Activated CD8-positive, alpha-beta memory T cell treated with anti-CD3 and anti-CD28 coated beads for 36 hours (primary cell): ENCODE data around the gene TGM4. TPM values are rescaled to one million over a fixed set of nuclear protein-coding genes. Genes with fewer than 3 reads are reported as not detected.

Experiments used
- CTCF ChIA-PET: fragments of 350-600 bp; sonication (Branson Sonifier 250); formaldehyde crosslinking; loops from one replicate; lab custom pipeline; 2021; ENCODE audit warnings: antibody characterized with exemption; lab: Charles Lee
- POLR2A ChIA-PET: fragments of 350-600 bp; sonication (Branson Sonifier 250); formaldehyde crosslinking; loops from one replicate; lab custom pipeline; 2021; ENCODE audit warnings: antibody characterized with exemption; lab: Charles Lee
- total RNA-seq, 2 experiments: library from RNA; stranded (reverse); gene quantifications; one replicate each; pipeline ENCODE4 v1.2.3, GENCODE V29; 2021

The TGM4 gene
- total RNA-seq, 2 experiments from 2014 or later, result not detected

DNA sequence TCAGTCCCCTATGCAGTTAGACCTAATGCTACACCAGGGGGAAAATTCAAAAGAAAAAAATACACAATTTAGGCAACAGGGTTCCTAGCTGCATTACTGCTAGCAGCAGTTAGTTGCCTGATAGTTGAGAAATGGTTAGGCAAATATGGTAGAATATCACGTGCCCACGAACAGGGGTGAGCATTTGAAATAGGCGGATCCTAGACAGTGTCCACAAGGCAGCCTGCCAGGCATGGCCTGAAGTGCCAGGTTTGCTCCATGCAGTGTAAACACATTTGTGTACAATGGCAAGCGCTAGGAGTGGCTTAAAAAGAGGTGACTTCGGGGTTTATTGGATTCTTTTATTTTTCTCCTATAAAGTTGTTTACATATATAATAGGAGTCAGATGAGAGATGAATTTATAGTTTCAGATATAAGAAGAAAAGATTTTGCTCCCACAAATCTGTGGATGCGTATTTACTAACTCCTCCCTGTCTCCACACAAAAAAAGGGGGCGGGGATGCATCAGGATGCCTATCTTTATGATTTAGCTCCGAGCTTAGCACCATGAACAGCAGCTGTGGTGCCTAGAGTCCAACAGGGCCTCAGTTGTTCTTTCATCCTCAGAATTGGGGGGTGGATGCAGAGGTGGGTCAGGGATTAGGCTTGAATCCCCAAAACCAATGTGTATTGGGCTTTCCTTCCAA, 3.9 kb upstream of the TGM4 start:
- ChIA-PET POLR2A (no interaction called here), CTCF (no interaction called here)

DNA sequence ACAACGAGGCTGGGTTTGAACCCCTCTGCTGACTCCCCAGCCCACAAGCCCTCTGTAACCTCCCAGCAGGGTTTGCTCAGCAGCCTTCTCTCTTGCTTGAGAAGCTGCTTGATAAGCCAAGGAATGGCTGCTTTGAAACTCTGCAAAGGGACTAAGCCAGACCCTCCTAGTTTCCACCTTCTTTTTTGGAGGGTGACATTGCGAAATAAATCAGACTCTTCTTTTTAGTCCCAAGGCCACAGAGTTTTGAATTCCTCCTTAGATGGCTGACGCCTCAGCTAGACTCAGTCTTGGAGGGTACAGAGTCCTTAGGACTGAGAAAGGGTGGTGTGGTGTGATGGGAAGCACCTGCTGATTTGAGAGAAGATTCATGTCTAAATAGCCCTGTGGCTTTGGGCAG, 1.2 kb downstream of the TGM4 start:
- ChIA-PET POLR2A (interaction anchor here (0.7 kb wide), 1 partner anchor 43 kb away, joined by 3 read pairs; no protein-coding TSS in a partner anchor), CTCF (no interaction called here)

DNA sequence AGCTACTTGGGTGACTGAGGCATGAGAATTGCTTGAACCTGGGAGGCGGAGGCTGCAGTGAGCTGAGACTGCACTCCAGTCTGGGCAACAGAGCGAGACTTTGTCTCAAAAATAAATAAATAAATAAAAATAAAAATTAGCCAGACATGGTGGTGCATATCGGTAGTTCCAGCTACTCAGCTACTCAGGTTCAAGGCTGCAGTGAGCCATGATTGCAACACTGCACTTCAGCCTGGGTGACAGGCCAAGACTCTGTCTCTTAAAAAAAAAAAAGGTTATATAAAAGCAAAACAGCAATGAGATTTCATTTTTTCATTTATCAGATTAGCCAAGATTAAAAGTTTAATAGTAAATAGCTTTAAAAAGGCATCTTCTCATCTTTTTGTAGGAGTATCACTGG, 2.9 kb downstream of the TGM4 start:
- ChIA-PET POLR2A (no interaction called here), CTCF (interaction anchor here (0.5 kb wide), 1 partner anchor 271 kb away, joined by 3 read pairs; no protein-coding TSS in a partner anchor)

DNA sequence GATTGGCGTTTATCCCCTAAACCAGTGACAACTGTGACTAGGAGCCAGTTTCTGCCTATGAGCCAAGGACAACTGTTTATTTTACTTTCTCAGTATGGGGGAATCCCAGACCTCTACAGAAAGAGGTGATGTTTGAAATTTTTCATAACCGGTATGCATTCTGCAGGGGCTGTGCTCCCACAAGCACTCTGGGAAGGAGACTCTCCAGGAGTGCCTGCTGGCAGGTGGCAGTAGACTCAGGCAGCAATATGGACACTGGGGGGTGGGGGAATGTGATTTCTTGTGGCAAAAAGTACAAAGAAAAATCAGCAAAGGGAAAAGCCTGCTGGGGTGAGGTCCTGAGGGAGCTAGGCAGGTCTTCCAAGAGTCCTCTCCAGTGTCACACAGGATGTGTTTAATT, 5.9 kb downstream of the TGM4 start:
- ChIA-PET CTCF (no interaction called here), POLR2A (no interaction called here)

DNA sequence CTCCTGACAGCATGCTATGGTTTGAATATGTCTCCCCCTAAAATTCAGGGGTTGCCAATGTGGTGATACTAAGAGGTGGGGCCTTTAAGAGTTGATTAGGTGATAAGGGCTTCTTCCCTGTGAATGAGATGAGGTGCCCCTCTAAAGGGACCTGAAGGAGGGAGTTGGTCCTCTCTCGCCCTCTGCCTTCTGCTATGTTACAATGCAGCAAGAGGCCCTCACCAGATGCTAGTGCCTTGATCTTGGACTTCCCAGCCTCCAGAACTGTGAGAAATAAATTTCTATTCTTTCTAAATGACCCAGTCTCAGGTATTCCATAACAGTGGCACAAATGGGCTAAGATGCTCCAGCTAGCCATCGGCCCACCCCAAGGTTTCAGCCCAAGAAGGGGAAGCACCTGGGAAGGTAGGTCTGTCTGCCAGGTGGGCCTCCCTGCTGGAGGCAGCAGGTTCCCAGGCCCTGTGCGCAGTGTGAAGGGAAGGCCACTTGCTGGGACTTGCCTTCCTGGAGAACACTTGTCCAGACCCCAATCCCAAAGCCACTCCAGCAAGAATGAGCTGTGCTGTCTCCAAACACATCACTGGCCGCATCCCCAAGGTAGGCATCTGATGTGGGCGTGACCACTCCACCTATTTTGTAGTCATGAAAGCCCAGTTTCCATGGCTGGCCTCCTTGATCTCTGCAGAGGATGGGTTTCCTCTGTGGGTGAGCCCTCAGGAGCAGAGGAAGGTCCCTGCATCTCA, 9.0 kb downstream of the TGM4 start:
- ChIA-PET CTCF (interaction anchor here (1.3 kb wide), 1 partner anchor 31 kb away, joined by 3 read pairs; no protein-coding TSS in a partner anchor), POLR2A (interaction anchor here (0.6 kb wide), 1 partner anchor 115 kb away, joined by 3 read pairs; no protein-coding TSS in a partner anchor)

DNA sequence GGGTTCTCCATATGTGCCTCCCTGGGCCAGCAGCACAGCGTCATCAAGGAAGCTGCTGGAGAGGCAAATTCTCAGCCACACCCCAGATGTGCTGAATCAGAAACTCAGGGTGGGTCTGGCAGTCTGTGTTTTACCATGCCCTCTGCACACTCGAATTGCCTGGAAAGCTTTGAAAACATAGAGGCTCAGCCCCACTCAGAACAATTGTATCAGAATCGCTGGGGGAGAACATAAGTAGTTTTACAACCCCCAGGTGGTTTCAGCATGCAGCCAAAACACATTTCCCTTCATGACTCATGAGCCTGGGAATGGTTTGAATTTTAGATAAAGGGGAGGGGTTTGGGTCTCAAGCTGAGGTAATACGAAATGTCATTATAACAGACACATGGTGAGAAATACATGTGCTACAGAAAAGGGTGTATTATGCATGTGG, 9.6 kb downstream of the TGM4 start:
- ChIA-PET CTCF (interaction anchor here (1.3 kb wide), 1 partner anchor 30 kb away, joined by 3 read pairs; no protein-coding TSS in a partner anchor), POLR2A (no interaction called here)

DNA sequence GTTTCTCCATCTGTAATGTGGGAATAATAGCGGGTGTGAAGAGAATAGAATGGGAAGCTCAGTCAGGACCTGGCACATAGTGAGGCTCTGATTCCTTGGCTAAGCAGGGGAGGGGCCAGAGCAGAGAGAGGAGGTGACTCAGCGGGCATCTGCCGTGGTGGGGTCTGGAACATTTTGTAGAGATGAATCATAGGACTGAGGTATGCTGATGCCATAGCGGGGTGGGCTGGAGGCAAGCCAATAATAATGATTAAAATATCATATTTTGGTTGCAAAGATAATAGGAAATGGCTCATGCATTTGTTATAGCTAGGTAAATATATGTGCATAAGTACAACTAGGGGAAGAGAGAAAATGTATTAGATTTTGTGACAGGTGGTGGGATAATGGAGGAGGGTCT, 11.2 kb downstream of the TGM4 start:
- ChIA-PET POLR2A (no interaction called here), CTCF (interaction anchor here (0.6 kb wide), 2 partner anchors 51 to 1119 kb away, joined by 3 to 4 read pairs; no protein-coding TSS in a partner anchor)

DNA sequence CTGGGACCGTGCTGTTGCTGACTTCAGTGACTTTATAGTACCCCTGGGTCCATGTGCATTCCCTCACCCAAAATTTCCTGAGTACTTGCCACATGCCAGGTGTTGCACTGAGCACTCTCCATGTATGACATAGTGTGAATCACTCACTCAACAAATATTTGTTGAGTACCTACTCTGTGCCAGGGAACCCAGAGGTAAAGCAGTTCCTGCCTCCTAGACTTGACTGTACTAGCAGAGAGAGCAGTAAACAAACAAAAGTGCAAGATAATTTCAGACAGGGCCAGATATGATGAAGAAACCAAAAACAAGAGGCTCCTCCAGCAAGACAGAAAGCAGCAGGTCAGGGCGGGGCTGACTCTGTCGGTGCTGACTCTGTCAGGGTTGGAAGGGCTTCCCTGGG, 12.2 kb downstream of the TGM4 start:
- CTCF ChIA-PET, result no interaction called here
- POLR2A ChIA-PET, result no interaction called here

DNA sequence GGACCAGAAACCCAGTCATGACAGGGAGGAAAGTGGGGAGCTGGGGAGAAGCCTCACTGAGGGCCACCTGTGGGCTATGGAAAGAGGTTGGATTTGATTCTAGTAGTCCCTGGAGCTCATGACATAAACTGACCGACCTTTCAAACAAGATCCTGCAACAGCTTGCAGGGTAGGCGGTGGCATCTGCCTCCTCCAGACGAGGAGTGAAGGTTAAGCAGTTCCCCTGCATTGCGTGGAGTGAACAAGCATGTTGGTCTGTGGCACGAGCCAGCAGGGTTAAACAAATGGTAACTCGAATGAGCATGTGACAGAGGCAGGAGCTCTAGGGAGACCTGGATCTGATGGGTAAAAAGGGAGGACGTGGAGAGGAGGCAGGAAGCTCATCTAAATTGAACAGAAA, 12.7 kb downstream of the TGM4 start:
- CTCF ChIA-PET, result no interaction called here
- POLR2A ChIA-PET, result no interaction called here

DNA sequence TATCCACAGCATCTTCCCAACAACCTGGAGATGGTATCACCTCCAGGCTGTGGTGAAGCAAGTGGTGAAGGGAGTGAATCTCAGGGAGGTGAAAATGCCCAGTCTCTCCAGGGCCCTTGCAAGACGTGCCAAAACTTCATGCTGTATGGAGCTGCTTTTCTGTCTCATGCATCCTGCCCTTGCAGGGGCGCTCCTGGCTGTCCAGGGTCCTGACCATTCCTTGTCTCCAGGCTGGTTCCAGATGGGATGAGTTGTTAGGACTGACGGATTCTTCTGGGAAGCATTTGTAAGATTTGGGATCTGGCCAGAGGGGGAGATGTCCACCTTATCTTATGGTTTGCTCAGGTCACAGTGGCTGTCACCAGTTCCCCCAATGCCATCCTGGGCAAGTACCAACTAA, 15.8 kb downstream of the TGM4 start:
- ChIA-PET CTCF (no interaction called here), POLR2A (no interaction called here)

DNA sequence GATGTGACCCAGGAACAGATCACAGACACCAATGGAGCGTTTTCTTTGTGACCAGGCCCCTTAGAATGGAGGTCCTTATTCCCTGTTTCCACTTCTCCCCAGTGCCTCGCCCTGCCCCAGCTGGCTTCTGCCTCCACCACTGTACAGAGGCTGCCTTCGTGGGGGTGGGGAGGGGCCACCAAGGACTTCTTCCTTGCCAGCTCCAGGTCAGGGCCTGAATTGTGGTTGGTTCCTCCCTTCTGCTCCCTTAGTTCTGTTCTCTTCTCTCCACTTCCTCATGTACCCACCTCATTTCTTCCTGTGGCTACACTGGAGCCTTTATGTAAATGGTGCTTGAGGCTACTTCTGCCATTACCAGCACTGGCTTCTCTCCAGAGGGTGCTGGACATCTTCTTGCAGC, 16.4 kb downstream of the TGM4 start:
- CTCF ChIA-PET, result no interaction called here
- POLR2A ChIA-PET, result no interaction called here

DNA sequence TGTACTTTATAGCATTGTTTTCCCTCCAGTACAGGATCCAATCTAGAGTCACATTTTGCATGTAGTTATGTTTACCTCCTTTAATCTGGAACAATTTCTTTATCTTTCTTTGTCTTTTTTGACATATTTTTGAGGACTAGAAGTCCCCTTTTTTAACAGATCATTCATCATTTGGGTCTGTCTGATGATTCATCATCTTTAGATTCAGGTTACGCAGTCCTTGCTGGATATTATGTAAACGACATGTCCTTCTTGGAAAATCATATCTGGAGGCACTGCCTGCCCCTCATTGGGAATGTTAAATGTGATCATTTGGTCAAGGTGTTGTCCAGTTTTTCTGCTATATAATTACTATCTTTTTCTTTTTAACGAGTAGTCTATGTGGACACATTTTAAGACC, 18.3 kb downstream of the TGM4 start:
- POLR2A ChIA-PET, result no interaction called here
- CTCF ChIA-PET, result no interaction called here

DNA sequence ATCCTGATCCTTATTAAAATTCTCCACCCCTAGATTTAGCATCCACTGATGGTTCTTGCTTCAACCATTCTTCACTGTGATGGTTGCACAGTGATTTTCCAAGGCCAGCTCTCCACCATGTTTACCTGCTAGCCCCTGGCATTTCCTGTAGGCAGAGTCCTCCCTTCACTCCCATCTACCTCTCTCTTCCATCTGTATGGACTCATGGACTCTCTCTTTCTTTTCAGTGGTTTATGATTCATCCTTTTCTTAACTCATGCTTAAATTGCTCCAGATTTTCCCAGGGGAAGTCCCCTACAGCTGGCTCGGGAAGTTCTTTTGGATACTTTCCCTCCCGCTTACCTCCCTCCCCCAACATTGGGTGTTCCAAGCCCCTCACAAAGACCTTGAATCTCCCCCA, 18.7 kb downstream of the TGM4 start:
- ChIA-PET POLR2A (no interaction called here), CTCF (no interaction called here)

DNA sequence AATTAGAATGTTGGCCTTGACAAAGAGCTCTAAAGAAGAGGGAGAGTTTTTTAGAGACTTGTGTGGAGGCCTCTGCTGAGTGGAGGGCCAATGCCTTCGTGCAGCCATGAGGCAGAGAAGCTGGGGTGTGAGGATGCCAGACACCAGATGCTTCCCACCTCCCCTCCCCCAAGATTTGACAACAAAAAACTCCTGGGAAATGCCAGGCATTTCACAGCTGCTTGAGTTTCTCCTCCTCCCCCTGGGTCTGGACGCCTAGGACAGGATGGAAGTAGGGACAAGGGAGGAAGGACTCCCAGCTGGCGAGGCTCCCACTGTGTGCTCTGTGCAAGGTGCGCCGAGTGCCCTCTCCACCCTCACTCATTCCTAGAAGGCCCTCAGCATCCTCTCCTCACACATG, 20.1 kb downstream of the TGM4 start:
- POLR2A ChIA-PET, result no interaction called here
- CTCF ChIA-PET, result no interaction called here

DNA sequence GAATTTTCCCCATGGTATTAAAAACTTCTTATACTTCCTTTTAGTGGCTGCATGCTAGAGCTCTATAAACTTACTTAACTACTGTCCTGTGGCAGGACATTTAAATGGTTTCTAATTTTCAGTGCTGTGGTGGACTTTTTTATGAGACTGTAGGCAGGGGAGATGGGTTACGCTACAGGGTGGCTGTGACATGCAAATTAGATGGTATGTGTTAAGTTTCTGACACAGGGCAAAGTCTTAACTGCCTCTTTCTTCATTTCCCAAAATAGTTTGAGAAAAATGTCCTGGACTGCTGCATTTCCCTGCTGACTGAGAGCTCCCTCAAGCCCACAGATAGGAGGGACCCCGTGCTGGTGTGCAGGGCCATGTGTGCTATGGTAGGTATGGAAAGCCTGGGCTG, 22.0 kb downstream of the TGM4 start:
- POLR2A ChIA-PET, result no interaction called here
- CTCF ChIA-PET, result interaction anchor here (0.7 to 1.3 kb wide), 2 partner anchors 33 to 364 kb away, joined by 3 to 4 read pairs; no protein-coding TSS in a partner anchor

DNA sequence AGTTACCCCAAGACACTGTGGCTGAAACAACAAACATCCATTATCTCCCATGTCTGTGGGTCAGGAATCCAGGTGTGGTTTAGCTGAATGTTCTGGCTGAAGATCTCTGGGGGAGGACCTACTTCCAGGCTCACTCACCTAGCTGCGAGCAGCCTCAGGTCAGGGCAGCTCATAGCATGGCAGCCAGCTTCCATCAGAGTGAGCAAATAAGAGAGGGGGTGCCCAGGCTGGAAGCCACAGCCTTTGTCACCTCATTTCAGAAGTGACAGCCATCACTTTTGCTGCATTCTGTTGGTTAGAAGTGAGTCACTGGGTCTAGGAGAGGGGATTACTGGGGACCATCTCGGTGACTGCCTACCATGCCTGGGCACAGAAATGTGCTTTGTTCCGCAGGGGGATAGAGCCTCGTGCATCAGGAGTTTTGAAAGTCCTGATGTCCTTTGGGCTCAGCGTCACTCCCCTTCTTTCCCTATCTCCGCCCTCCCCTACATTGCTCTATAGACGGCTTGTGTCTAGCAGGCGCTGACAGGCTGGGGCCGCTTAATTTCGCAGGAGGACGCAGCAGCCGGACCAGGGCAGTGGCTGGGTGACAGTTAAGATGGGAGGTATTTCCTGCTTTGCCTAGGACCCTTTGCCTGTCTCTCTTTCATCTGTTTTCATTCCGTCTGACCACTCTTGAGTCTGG, 25.4 kb downstream of the TGM4 start:
- ChIA-PET POLR2A (interaction anchor here (0.6 kb wide), 1 partner anchor 202 kb away, joined by 6 read pairs; no protein-coding TSS in a partner anchor), CTCF (no interaction called here)

DNA sequence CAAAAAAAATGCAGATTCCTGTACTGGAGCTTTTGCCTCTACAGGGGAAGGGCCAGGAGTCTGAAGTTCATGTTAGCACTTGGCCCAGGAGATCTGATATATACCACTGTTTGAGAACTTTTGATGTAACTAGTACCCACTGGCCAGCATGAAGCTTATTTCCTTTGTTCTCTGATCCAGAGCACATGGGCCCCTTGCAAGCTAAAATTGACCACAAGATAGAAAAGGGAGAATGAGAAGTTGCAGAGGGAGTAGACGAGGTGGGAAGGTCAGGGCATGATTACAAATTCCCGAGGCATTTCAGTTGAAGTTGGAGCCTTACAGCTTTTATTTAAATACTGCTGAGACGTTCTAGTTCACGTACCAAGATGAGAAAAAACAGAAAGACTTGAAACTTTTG, 28.2 kb downstream of the TGM4 start:
- ChIA-PET CTCF (no interaction called here), POLR2A (no interaction called here)

DNA sequence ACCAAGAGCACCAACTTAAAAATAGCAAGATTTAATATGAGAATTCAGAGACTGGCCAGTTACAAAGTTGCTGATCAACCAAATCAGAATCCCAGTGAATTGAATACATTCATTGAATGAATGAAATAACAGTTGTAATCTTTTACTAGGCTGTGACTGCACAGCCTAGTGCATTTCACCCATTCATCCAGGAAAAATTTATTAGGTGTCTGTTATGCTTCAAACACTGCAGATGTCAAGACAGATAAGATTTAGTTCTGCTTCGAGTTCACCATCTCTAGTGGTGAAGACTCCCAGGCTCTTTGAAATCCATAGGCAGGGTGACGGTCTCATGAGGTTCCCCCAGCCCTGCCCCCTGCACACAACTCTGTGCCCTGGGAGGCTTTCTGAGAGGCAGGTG, 28.9 kb downstream of the TGM4 start:
- ChIA-PET POLR2A (no interaction called here), CTCF (no interaction called here)

DNA sequence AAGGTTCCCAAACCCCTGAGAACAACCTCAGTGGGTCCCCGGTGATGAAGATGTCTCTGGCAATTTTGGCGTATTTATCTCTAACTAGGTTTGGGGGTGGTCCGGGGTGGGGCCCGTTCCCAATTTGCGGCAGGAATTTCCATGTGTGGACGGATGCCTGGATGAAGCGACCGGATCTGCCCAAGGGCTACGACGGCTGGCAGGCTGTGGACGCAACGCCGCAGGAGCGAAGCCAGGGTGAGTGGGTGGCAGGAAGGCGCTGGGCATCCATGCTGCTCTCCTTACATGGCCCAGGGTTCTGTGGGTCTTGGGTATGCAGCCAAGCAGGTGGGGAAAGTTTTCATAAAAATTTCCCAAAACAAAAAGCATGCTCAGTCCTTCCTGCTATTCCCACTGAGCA, 29.3 kb downstream of the TGM4 start:
- CTCF ChIA-PET, result no interaction called here
- POLR2A ChIA-PET, result no interaction called here
